ENCODE data around the gene GRHL1. TPM values are rescaled to one million over a fixed set of nuclear protein-coding genes. Genes with fewer than 3 reads are reported as not detected.

GRHL1 gene
- total and polyA plus RNA-seq, 10 donors: 0.20 to 3.0 (median 1.2) TPM

GRCh38 chr2:9944330-9944758 lies 7.1 kb upstream of the GRHL1 start:
- no peaks in the 10 kb centered on the region for H3K9me3 ChIP-seq
- H3K36me3 ChIP-seq: no peaks in the 10 kb centered on the region
- WGBS, 5 donors: 63 to 78% (median 72%) methylated on average over 3 of the region's 3 CpGs
- H3K4me1 ChIP-seq: no peaks in the 10 kb centered on the region
- no peak overlapping the region for H3K27ac ChIP-seq
- TF ChIP-seq POLR2A (IDR thresholded peaks at IDR 0.05) (no peak), POLR2AphosphoS5 (IDR thresholded peaks at IDR 0.05) (no peak)
- TF ChIP-seq, protein P1, sequence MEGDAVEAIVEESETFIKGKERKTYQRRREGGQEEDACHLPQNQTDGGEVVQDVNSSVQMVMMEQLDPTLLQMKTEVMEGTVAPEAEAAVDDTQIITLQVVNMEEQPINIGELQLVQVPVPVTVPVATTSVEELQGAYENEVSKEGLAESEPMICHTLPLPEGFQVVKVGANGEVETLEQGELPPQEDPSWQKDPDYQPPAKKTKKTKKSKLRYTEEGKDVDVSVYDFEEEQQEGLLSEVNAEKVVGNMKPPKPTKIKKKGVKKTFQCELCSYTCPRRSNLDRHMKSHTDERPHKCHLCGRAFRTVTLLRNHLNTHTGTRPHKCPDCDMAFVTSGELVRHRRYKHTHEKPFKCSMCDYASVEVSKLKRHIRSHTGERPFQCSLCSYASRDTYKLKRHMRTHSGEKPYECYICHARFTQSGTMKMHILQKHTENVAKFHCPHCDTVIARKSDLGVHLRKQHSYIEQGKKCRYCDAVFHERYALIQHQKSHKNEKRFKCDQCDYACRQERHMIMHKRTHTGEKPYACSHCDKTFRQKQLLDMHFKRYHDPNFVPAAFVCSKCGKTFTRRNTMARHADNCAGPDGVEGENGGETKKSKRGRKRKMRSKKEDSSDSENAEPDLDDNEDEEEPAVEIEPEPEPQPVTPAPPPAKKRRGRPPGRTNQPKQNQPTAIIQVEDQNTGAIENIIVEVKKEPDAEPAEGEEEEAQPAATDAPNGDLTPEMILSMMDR (IDR thresholded peaks at IDR 0.05 in 8 of 11, conservative IDR thresholded peaks at IDR 0.05 in 3 of 11): no peak
- H3K27me3 ChIP-seq (replicated peaks in 1 of 7): peaks cover 0 to 34% (median 2%) of the 10 kb centered on the region in 7 donors
- no peak for DNase-seq
- H3K4me3 ChIP-seq: no peak overlapping the region
- intact Hi-C loops (cut with DNase I; ENCODE audit: low total_unique reads): loop anchor here (10.0 kb wide), 1 partner anchor 100 kb away; the partner anchor contains the start of gene TAF1B

DNA sequence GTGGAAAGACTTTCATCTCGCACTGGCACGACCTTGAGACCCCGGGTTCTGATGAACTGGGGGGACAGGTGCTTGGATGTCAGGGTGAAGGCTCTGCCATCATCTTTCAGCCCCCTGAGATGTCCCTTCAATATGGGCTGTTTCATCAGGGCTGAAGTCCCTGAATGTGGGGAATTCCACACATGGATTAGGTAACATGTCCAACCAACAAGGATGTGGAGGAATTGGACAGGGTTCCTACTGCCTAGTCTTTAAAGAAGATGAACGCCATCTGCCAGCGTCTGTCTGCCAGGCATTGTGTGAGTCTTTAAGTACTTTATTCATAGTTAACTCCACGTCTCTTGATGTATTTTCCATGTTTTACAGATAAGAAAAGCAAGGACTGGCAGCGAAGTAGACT lies 5.9 kb upstream of the GRHL1 start:
- TF ChIP-seq POLR2A (IDR thresholded peaks at IDR 0.05) (no peak), POLR2AphosphoS5 (IDR thresholded peaks at IDR 0.05) (no peak)
- TF ChIP-seq, protein P1 (IDR thresholded peaks at IDR 0.05 in 8 of 11, conservative IDR thresholded peaks at IDR 0.05 in 3 of 11): no peak
- H3K36me3 ChIP-seq: no peaks in the 10 kb centered on the region
- H3K27ac ChIP-seq: no peak overlapping the region
- DNase-seq: no peak
- peaks cover 0 to 46% (median 4%) of the 10 kb centered on the region in 7 donors for H3K27me3 ChIP-seq (replicated peaks in 1 of 7)
- H3K9me3 ChIP-seq: no peaks in the 10 kb centered on the region
- H3K4me1 ChIP-seq: peaks cover 0 to 12% (median 7%) of the 10 kb centered on the region in 6 donors
- H3K4me3 ChIP-seq: no peak overlapping the region
- intact Hi-C loops (cut with DNase I; ENCODE audit: low total_unique reads): loop anchor here (10.0 kb wide), 1 partner anchor 101 kb away; the partner anchor contains the start of gene TAF1B
- 66 to 75% (median 73%) methylated on average over 7 of the region's 7 CpGs for WGBS, 5 donors

GRCh38 chr2:9946076-9946475 lies 5.4 kb upstream of the GRHL1 start:
- WGBS, 5 donors: 76 to 89% (median 84%) methylated on average over 7 of the region's 7 CpGs
- Histone ChIP-seq H3K27me3 (replicated peaks in 1 of 7) (peaks cover 0 to 51% (median 6%) of the 10 kb centered on the region in 7 donors), H3K27ac (no peak overlapping the region), H3K9me3 (no peaks in the 10 kb centered on the region), H3K36me3 (no peaks in the 10 kb centered on the region), H3K4me1 (peaks cover 0 to 15% (median 11%) of the 10 kb centered on the region in 6 donors), H3K4me3 (no peak overlapping the region)
- intact Hi-C loops (cut with DNase I; ENCODE audit: low total_unique reads): loop anchor here (10.0 kb wide), 1 partner anchor 101 kb away; the partner anchor contains the start of gene TAF1B
- no peak for TF ChIP-seq POLR2AphosphoS5 (IDR thresholded peaks at IDR 0.05)
- no peak for TF ChIP-seq POLR2A (IDR thresholded peaks at IDR 0.05)
- TF ChIP-seq, protein P1 (IDR thresholded peaks at IDR 0.05 in 8 of 11, conservative IDR thresholded peaks at IDR 0.05 in 3 of 11): no peak
- no peak for DNase-seq

GRCh38 chr2:9946818-9947217 lies 4.7 kb upstream of the GRHL1 start:
- Histone ChIP-seq H3K9me3 (no peaks in the 10 kb centered on the region), H3K27me3 (replicated peaks in 1 of 7) (peaks cover 0 to 51% (median 6%) of the 10 kb centered on the region in 7 donors), H3K4me3 (no peak overlapping the region), H3K4me1 (peaks cover 0 to 15% (median 11%) of the 10 kb centered on the region in 6 donors), H3K27ac (no peak overlapping the region), H3K36me3 (no peaks in the 10 kb centered on the region)
- no peak for DNase-seq
- 86 to 95% (median 91%) methylated on average over 5 of the region's 5 CpGs for WGBS, 5 donors
- TF ChIP-seq POLR2A (IDR thresholded peaks at IDR 0.05) (no peak), POLR2AphosphoS5 (IDR thresholded peaks at IDR 0.05) (no peak)
- TF ChIP-seq, protein P1 (IDR thresholded peaks at IDR 0.05 in 8 of 11, conservative IDR thresholded peaks at IDR 0.05 in 3 of 11): no peak
- intact Hi-C loops (cut with DNase I; ENCODE audit: low total_unique reads): loop anchor here (10.0 kb wide), 1 partner anchor 102 kb away; the partner anchor contains the start of gene TAF1B
